K562 (cell line): ENCODE measurements around the gene TNPO2. TPM values are rescaled to one million over a fixed set of nuclear protein-coding genes. Genes with fewer than 3 reads are reported as not detected.

ENCODE experiments used
- polyA plus RNA-seq, 8 experiments: library from polyadenylated mRNA; depleted of rRNA in 4 of 8; stranded (reverse) in 5 of 8; unstranded in 3 of 8; fragments of >200 nt; fragmentation: Nextera tagmentation in 2 of 8; fragmentation: Illumina TruSeq in 1 of 8; extraction: Ambion mirVana in 2 of 8; extraction: Trizol in 1 of 8; gene quantifications; 2 replicates each; pipeline versions ENCODE4 v1.2.1 to v1.2.3, GENCODE V29; 2011 to 2014; ENCODE audit warnings: inconsistent platforms in 1 of 8, missing spikeins in 1 of 8
- small RNA-seq: library from RNA; depleted of rRNA; stranded (forward); fragments of <200 nt; gene quantifications from one replicate; pipeline ENCODE3, GENCODE V24; 2014
- total RNA-seq, 7 experiments: library from RNA; depleted of rRNA in 6 of 7; stranded (reverse); fragments of >200 nt in 6 of 7; fragmentation: Illumina TruSeq in 2 of 7; extraction: Trizol in 2 of 7; gene quantifications; 2 replicates each; pipeline versions ENCODE4 v1.2.1 to v1.2.3, GENCODE V29; 2011 to 2021; ENCODE audit warnings: low replicate concordance in 1 of 7

Gene TNPO2
- total and polyA plus RNA-seq, 9 of the 15 experiments (the other 6 are each of a cell fraction or from before 2014, with no cell fraction given), result 6.0 to 126 (median 53.8) TPM

Small RNAs within 50 kb of the gene (small RNA-seq; reads per million reads assigned to genes)
- 210 reads per million, percentile 99 among the genes with 10 or more reads in this experiment for gene SNORD41

Other genes with a start within 250 kb of the TNPO2 start
Only the 7 nearest of the 28 such genes appear.
- 90.2 and 99.2 TPM in 2 replicates for gene DHPS, start 42.1 kb downstream of the TNPO2 start, total RNA-seq (2014; rRNA removed)
- gene DHPS, start 42.1 kb downstream of the TNPO2 start, total RNA-seq (2014; rRNA removed; fragmentation: Illumina TruSeq; extraction: Trizol), result 55.7 and 56.5 TPM in 2 replicates
- gene DHPS, start 42.1 kb downstream of the TNPO2 start, total RNA-seq (2015; rRNA removed; fragmentation: Illumina TruSeq; extraction: Trizol), result 61.0 and 62.6 TPM in 2 replicates
- gene DHPS, start 42.1 kb downstream of the TNPO2 start, total RNA-seq (2021), result 94.8 and 98.8 TPM in 2 replicates
- gene DHPS, start 42.1 kb downstream of the TNPO2 start, polyA plus RNA-seq (2011; rRNA removed), result 81.0 and 120 TPM in 2 replicates
- 79.9 and 80.2 TPM in 2 replicates for gene DHPS, start 42.1 kb downstream of the TNPO2 start, polyA plus RNA-seq (2014; fragmentation: Illumina TruSeq; extraction: Trizol)
- gene DHPS, start 42.1 kb downstream of the TNPO2 start, polyA plus RNA-seq (2014; fragmentation: Nextera tagmentation; extraction: Ambion mirVana), result 10 to 100 TPM; 47.1 to 54.1 TPM
- gene DHPS, start 42.1 kb downstream of the TNPO2 start, polyA plus RNA-seq (2014; rRNA removed), result 102 and 110 TPM in 2 replicates
- gene GNG14, start 35.9 kb downstream of the TNPO2 start, total RNA-seq (2014; rRNA removed), result not detected in 2 replicates
- gene GNG14, start 35.9 kb downstream of the TNPO2 start, total RNA-seq (2014; rRNA removed; fragmentation: Illumina TruSeq; extraction: Trizol), result not detected in 2 replicates
- gene GNG14, start 35.9 kb downstream of the TNPO2 start, total RNA-seq (2015; rRNA removed; fragmentation: Illumina TruSeq; extraction: Trizol), result not detected in 2 replicates
- gene GNG14, start 35.9 kb downstream of the TNPO2 start, total RNA-seq (2021), result not detected in 2 replicates
- gene GNG14, start 35.9 kb downstream of the TNPO2 start, polyA plus RNA-seq (2011; rRNA removed), result not detected in 2 replicates
- gene GNG14, start 35.9 kb downstream of the TNPO2 start, polyA plus RNA-seq (2014; fragmentation: Illumina TruSeq; extraction: Trizol), result not detected in 2 replicates
- not detected for gene GNG14, start 35.9 kb downstream of the TNPO2 start, polyA plus RNA-seq (2014; fragmentation: Nextera tagmentation; extraction: Ambion mirVana)
- not detected in 2 replicates for gene GNG14, start 35.9 kb downstream of the TNPO2 start, polyA plus RNA-seq (2014; rRNA removed)
- 15.9 and 18.0 TPM in 2 replicates for gene FBXW9, start 27.3 kb downstream of the TNPO2 start, total RNA-seq (2014; rRNA removed)
- 2.0 TPM in 2 replicates for gene FBXW9, start 27.3 kb downstream of the TNPO2 start, total RNA-seq (2014; rRNA removed; fragmentation: Illumina TruSeq; extraction: Trizol)
- gene FBXW9, start 27.3 kb downstream of the TNPO2 start, total RNA-seq (2015; rRNA removed; fragmentation: Illumina TruSeq; extraction: Trizol), result 6.0 and 6.2 TPM in 2 replicates
- 16.8 and 17.3 TPM in 2 replicates for gene FBXW9, start 27.3 kb downstream of the TNPO2 start, total RNA-seq (2021)
- gene FBXW9, start 27.3 kb downstream of the TNPO2 start, polyA plus RNA-seq (2011; rRNA removed), result 9.4 and 12.4 TPM in 2 replicates
- gene FBXW9, start 27.3 kb downstream of the TNPO2 start, polyA plus RNA-seq (2014; fragmentation: Illumina TruSeq; extraction: Trizol), result 3.6 and 9.1 TPM in 2 replicates
- 1 to 10 TPM in 1 of 2 experiments, under 1 TPM in 1; 0.23 to 1.3 TPM for gene FBXW9, start 27.3 kb downstream of the TNPO2 start, polyA plus RNA-seq (2014; fragmentation: Nextera tagmentation; extraction: Ambion mirVana)
- gene FBXW9, start 27.3 kb downstream of the TNPO2 start, polyA plus RNA-seq (2014; rRNA removed), result 19.0 and 21.7 TPM in 2 replicates
- gene TRIR, start 10.8 kb upstream of the TNPO2 start, total RNA-seq (2014; rRNA removed), result 375 and 478 TPM in 2 replicates
- gene TRIR, start 10.8 kb upstream of the TNPO2 start, total RNA-seq (2014; rRNA removed; fragmentation: Illumina TruSeq; extraction: Trizol), result 97.4 and 105 TPM in 2 replicates
- 127 and 137 TPM in 2 replicates for gene TRIR, start 10.8 kb upstream of the TNPO2 start, total RNA-seq (2015; rRNA removed; fragmentation: Illumina TruSeq; extraction: Trizol)
- 158 and 173 TPM in 2 replicates for gene TRIR, start 10.8 kb upstream of the TNPO2 start, total RNA-seq (2021)
- gene TRIR, start 10.8 kb upstream of the TNPO2 start, polyA plus RNA-seq (2011; rRNA removed), result 137 and 153 TPM in 2 replicates
- 126 and 135 TPM in 2 replicates for gene TRIR, start 10.8 kb upstream of the TNPO2 start, polyA plus RNA-seq (2014; fragmentation: Illumina TruSeq; extraction: Trizol)
- 10 to 100 TPM; 36.7 to 40.5 TPM for gene TRIR, start 10.8 kb upstream of the TNPO2 start, polyA plus RNA-seq (2014; fragmentation: Nextera tagmentation; extraction: Ambion mirVana)
- gene TRIR, start 10.8 kb upstream of the TNPO2 start, polyA plus RNA-seq (2014; rRNA removed), result 487 and 512 TPM in 2 replicates
- gene GET3, start 13.6 kb upstream of the TNPO2 start, total RNA-seq (2014; rRNA removed), result 67.7 and 89.3 TPM in 2 replicates
- 21.6 and 26.0 TPM in 2 replicates for gene GET3, start 13.6 kb upstream of the TNPO2 start, total RNA-seq (2014; rRNA removed; fragmentation: Illumina TruSeq; extraction: Trizol)
- gene GET3, start 13.6 kb upstream of the TNPO2 start, total RNA-seq (2015; rRNA removed; fragmentation: Illumina TruSeq; extraction: Trizol), result 50.1 TPM in 2 replicates
- gene GET3, start 13.6 kb upstream of the TNPO2 start, total RNA-seq (2021), result 51.8 and 55.3 TPM in 2 replicates
- 63.5 and 79.5 TPM in 2 replicates for gene GET3, start 13.6 kb upstream of the TNPO2 start, polyA plus RNA-seq (2011; rRNA removed)
- 68.4 and 73.2 TPM in 2 replicates for gene GET3, start 13.6 kb upstream of the TNPO2 start, polyA plus RNA-seq (2014; fragmentation: Illumina TruSeq; extraction: Trizol)
- 10 to 100 TPM in 1 of 2 experiments, 1 to 10 TPM in 1; 8.3 to 29.1 TPM for gene GET3, start 13.6 kb upstream of the TNPO2 start, polyA plus RNA-seq (2014; fragmentation: Nextera tagmentation; extraction: Ambion mirVana)
- gene GET3, start 13.6 kb upstream of the TNPO2 start, polyA plus RNA-seq (2014; rRNA removed), result 83.5 and 85.1 TPM in 2 replicates
- not detected in 2 replicates for gene BEST2, start 27.9 kb upstream of the TNPO2 start, total RNA-seq (2014; rRNA removed)
- not detected in 2 replicates for gene BEST2, start 27.9 kb upstream of the TNPO2 start, total RNA-seq (2014; rRNA removed; fragmentation: Illumina TruSeq; extraction: Trizol)
- gene BEST2, start 27.9 kb upstream of the TNPO2 start, total RNA-seq (2015; rRNA removed; fragmentation: Illumina TruSeq; extraction: Trizol), result not detected in 2 replicates
- gene BEST2, start 27.9 kb upstream of the TNPO2 start, total RNA-seq (2021), result not detected in 2 replicates
- not detected in 2 replicates for gene BEST2, start 27.9 kb upstream of the TNPO2 start, polyA plus RNA-seq (2011; rRNA removed)
- not detected in 2 replicates for gene BEST2, start 27.9 kb upstream of the TNPO2 start, polyA plus RNA-seq (2014; fragmentation: Illumina TruSeq; extraction: Trizol)
- gene BEST2, start 27.9 kb upstream of the TNPO2 start, polyA plus RNA-seq (2014; fragmentation: Nextera tagmentation; extraction: Ambion mirVana), result not detected
- gene BEST2, start 27.9 kb upstream of the TNPO2 start, polyA plus RNA-seq (2014; rRNA removed), result not detected in 2 replicates
- 15.0 and 15.2 TPM in 2 replicates for gene HOOK2, start 51.6 kb upstream of the TNPO2 start, total RNA-seq (2014; rRNA removed)
- 6.3 and 8.8 TPM in 2 replicates for gene HOOK2, start 51.6 kb upstream of the TNPO2 start, total RNA-seq (2014; rRNA removed; fragmentation: Illumina TruSeq; extraction: Trizol)
- 6.6 and 8.7 TPM in 2 replicates for gene HOOK2, start 51.6 kb upstream of the TNPO2 start, total RNA-seq (2015; rRNA removed; fragmentation: Illumina TruSeq; extraction: Trizol)
- gene HOOK2, start 51.6 kb upstream of the TNPO2 start, total RNA-seq (2021), result 13.1 and 17.0 TPM in 2 replicates
- gene HOOK2, start 51.6 kb upstream of the TNPO2 start, polyA plus RNA-seq (2011; rRNA removed), result 9.9 and 15.3 TPM in 2 replicates
- 12.9 and 14.1 TPM in 2 replicates for gene HOOK2, start 51.6 kb upstream of the TNPO2 start, polyA plus RNA-seq (2014; fragmentation: Illumina TruSeq; extraction: Trizol)
- gene HOOK2, start 51.6 kb upstream of the TNPO2 start, polyA plus RNA-seq (2014; fragmentation: Nextera tagmentation; extraction: Ambion mirVana), result 1 to 10 TPM; 1.3 to 1.5 TPM
- gene HOOK2, start 51.6 kb upstream of the TNPO2 start, polyA plus RNA-seq (2014; rRNA removed), result 16.1 and 17.2 TPM in 2 replicates